Immature natural killer cell (primary cell): ENCODE data around the gene NPHP1. TPM values are rescaled to one million over a fixed set of nuclear protein-coding genes. Genes with fewer than 3 reads are reported as not detected.
"Not testable (repeated sequence)": the region's sequence is repeated elsewhere in the genome, so short reads cannot be mapped to it uniquely, and the experiment has no call there.

Experiments
- DNase-seq, 3 donors: peaks; one replicate each; pipeline ENCODE4 v3.0.0; 2022; ENCODE audit warnings: mixed read lengths in 1 of 3
- H3K27ac Mint-ChIP-seq, 6 donors: one replicate each; pipeline ENCODE4 v1.8.0; 2020; ENCODE audit warnings: mixed read lengths in 6 of 6, mild to moderate bottlenecking in 5 of 6, inconsistent platforms in 4 of 6, moderate library complexity in 3 of 6
- H3K27me3 Mint-ChIP-seq, 3 donors: one replicate each; pipeline ENCODE4 v1.8.0; 2020 to 2021; ENCODE audit warnings: low read depth in 3 of 3, mild to moderate bottlenecking in 3 of 3, mixed read lengths in 3 of 3, moderate library complexity in 3 of 3, inconsistent platforms in 1 of 3
- H3K36me3 Mint-ChIP-seq, 3 donors: one replicate each; pipeline ENCODE4 v1.8.0; 2020; ENCODE audit warnings: mixed read lengths in 3 of 3, inconsistent platforms in 2 of 3, mild to moderate bottlenecking in 2 of 3
- H3K4me1 Mint-ChIP-seq, 2 donors: one replicate each; pipeline ENCODE4 v1.8.0; 2020; ENCODE audit warnings: inconsistent platforms in 2 of 2, mild to moderate bottlenecking in 2 of 2, mixed read lengths in 2 of 2, moderate library complexity in 1 of 2
- H3K4me3 Mint-ChIP-seq, 5 donors: one replicate each; pipeline ENCODE4 v1.8.0; 2020; ENCODE audit warnings: mild to moderate bottlenecking in 5 of 5, mixed read lengths in 5 of 5, inconsistent platforms in 3 of 5, moderate library complexity in 3 of 5
- H3K9me3 Mint-ChIP-seq, 6 donors: one replicate each; pipeline ENCODE4 v1.8.0; 2020; ENCODE audit warnings: mild to moderate bottlenecking in 6 of 6, mixed read lengths in 6 of 6, inconsistent platforms in 4 of 6, moderate library complexity in 3 of 6
- polyA plus RNA-seq, 3 donors: library from polyadenylated mRNA; unstranded; fragments of 300-500 nt; fragmentation: Illumina TruSeq; gene quantifications; one replicate each; pipeline ENCODE4 v1.2.3, GENCODE V29; 2021

Gene NPHP1
- polyA plus RNA-seq, 3 donors from 2014 or later: not detected

DNA sequence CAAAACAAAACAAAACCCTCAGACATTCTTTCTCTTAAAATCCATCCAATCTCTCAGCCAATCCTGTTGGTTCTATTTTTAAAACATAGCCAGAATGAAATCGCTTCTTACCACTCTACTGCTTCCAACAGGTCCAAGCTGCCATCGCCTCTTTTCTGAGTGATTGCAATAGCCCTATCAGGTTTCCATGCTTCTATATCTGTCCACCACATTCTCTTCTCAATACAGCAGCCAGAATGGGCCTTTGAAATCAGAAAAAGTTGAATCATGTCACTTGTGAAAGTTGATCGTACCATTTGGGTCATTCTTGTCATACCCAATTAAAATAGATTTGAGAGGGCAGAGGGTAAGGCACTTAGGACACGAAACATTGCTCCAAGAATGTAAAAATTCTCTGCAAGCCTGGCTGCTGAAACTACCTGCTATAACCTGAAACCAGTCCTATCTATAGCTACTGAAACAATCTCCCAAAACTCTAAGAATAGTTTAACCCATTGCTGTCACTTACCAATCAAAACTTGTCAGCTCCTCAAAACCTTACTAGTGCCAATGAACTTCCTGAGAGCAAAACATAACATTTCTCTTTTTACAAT is 10.8 kb upstream of the NPHP1 start:
- Mint-ChIP-seq H3K4me3 (no peak overlapping the region), H3K27ac (no peak overlapping the region), H3K4me1 (peaks cover 11 to 18% of the 10 kb centered on the region in 2 donors), H3K27me3 (peaks cover 14 to 48% (median 27%) of the 10 kb centered on the region in 3 donors), H3K36me3 (no peaks in the 10 kb centered on the region), H3K9me3 (peaks cover 0 to 2% (median 0%) of the 10 kb centered on the region in 6 donors)
- no peak for DNase-seq

- H3K9me3 Mint-ChIP-seq: peaks cover 0 to 2% (median 0%) of the 10 kb centered on the region in 6 donors
- H3K4me1 Mint-ChIP-seq: peaks cover 11 to 20% of the 10 kb centered on the region in 2 donors
- no peak for DNase-seq
- no peak overlapping the region for H3K27ac Mint-ChIP-seq
- H3K4me3 Mint-ChIP-seq: no peak overlapping the region
- H3K27me3 Mint-ChIP-seq: peaks cover 14 to 48% (median 27%) of the 10 kb centered on the region in 3 donors
- H3K36me3 Mint-ChIP-seq: peaks cover 0 to under 1% (median 0%) of the 10 kb centered on the region in 3 donors
These were observed 10.3 kb upstream of the NPHP1 start for GRCh38 chr2:110215091-110215490.

DNA sequence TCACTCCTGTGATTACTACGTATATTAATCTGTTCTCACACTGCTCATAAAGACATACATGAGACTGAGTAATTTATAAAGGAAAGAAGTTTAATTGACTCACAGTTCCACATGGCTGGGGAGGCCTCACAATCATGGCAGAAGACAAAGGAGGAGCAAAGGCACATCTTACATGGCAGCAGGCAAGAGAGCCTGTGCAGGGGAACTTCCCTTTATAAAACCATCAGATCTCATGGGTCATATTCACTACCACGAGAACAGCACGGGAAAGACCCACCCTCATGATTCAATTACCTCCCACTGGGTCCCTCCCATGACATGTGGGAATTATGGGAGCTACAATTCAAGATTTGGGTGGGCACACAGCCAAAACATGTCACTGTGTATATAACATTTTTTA is 8.7 kb upstream of the NPHP1 start:
- Mint-ChIP-seq H3K27me3 (peaks cover 10 to 48% (median 21%) of the 10 kb centered on the region in 3 donors), H3K4me1 (peaks cover 11 to 26% of the 10 kb centered on the region in 2 donors), H3K4me3 (peak overlapping the region in 4 of 5 donors; percentile 15 to 53 (median 44)), H3K36me3 (peaks cover 0 to 11% (median 0%) of the 10 kb centered on the region in 3 donors)
- not testable (repeated sequence) for H3K27ac Mint-ChIP-seq, DNase-seq, H3K9me3 Mint-ChIP-seq

GRCh38 chr2:110211938-110212858 is 7.4 kb upstream of the NPHP1 start, which contains the start of gene MTLN:
MTLN (minus strand) TSS chr2:110212547; CDS start chr2:110212525, 22 bp downstream.
- Mint-ChIP-seq H3K36me3 (peaks cover 0 to 11% (median 0%) of the 10 kb centered on the region in 3 donors), H3K27me3 (peaks cover 5 to 43% (median 21%) of the 10 kb centered on the region in 3 donors), H3K4me3 (peak within 1 kb of the TSS; percentile 87 to 96 (median 94)), H3K9me3 (peaks cover 0 to 2% (median 0%) of the 10 kb centered on the region in 6 donors), H3K27ac (peak within 1 kb of the TSS; percentile 86 to 95 (median 90)), H3K4me1 (peaks cover 11 to 26% of the 10 kb centered on the region in 2 donors)
- DNase-seq: peak; percentile 75 to 77 (median 76)

DNA sequence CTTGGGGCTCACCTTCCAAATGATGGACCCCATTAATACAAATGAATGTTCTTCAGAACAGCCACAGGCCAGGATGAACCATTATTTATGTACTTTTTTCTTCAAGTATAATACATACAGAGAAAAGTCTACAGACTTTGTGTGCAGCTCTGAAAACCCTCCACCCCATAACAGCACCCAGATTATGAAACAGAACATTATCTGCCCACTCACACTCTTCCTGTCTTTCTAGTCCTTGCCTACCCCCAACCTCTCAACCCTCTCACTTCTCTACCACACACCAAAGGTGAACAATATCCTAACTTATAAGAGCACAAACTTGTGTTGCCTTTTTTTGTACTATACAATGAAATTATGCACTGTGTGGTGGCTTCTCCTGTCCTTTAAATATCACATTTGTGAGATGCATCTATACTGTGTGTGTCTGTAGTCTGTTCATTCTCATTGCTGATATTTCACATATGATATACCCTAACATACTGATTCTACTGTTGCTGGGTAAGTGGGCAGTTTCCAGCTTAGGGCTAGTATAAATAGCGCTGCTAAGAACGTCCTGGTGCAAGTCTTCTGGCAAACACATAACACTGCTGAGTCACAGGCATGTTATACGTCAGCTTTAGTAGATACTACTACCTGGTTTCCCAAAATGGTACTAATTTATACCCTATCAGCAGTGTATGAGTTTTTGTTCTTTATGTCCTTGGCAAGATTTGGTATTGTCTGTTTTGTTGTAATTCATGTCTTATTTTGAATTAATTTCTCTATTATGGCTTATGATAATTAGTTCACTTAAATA is 1.0 kb upstream of the NPHP1 start:
- Mint-ChIP-seq H3K9me3 (no peaks in the 10 kb centered on the region), H3K4me3 (peak overlapping the region; percentile 78 to 95 (median 89))

GRCh38 chr2:110198016-110198415 is 6.8 kb downstream of the NPHP1 start:
- Mint-ChIP-seq H3K36me3 (no peaks in the 10 kb centered on the region), H3K9me3 (no peaks in the 10 kb centered on the region), H3K27ac (no peak overlapping the region), H3K4me1 (no peaks in the 10 kb centered on the region), H3K27me3 (peaks cover 2 to 15% (median 2%) of the 10 kb centered on the region in 3 donors), H3K4me3 (no peak overlapping the region)
- DNase-seq: no peak

More for the DNA sequence above, 1.0 kb upstream of the NPHP1 start:
- Mint-ChIP-seq H3K4me1 (peaks cover 13 to 30% of the 10 kb centered on the region in 2 donors), H3K27ac (peak overlapping the region in 5 of 6 donors; percentile 52 to 95 (median 60)), H3K36me3 (peaks cover 0 to 11% (median 0%) of the 10 kb centered on the region in 3 donors), H3K27me3 (peaks cover 7 to 19% (median 15%) of the 10 kb centered on the region in 3 donors)
- DNase-seq: no peak

- no peak for DNase-seq
- Mint-ChIP-seq H3K36me3 (no peaks in the 10 kb centered on the region), H3K9me3 (no peaks in the 10 kb centered on the region), H3K4me3 (no peak overlapping the region), H3K27ac (no peak overlapping the region), H3K4me1 (no peaks in the 10 kb centered on the region), H3K27me3 (peaks cover 2 to 15% (median 2%) of the 10 kb centered on the region in 3 donors)
These were observed 7.4 kb downstream of the NPHP1 start for GRCh38 chr2:110197452-110197851.

DNA sequence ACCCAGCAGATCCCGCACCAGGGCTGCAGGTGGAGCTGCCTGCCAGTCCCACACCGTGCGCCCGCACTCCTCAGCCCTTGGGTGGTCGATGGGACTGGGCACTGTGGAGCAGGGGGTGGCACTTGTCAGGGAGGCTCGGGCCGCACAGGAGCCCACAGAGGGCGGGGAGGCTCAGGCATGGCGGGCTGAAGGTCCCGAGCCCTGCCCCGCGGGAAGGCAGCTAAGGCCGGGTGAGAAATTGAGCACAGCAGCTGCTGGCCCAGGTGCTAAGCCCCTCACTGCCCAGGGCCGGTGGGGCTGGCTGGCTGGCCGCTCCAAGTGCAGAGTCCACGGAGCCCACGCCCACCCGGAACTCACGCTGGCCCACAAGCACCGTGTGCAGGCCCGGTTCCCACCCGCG is 14.6 kb downstream of the NPHP1 start:
- not testable (repeated sequence) for H3K4me3 Mint-ChIP-seq, H3K4me1 Mint-ChIP-seq, DNase-seq, H3K36me3 Mint-ChIP-seq, H3K27me3 Mint-ChIP-seq, H3K27ac Mint-ChIP-seq, H3K9me3 Mint-ChIP-seq

GRCh38 chr2:110182449-110182848 is 22.4 kb downstream of the NPHP1 start:
- no peak for DNase-seq
- H3K4me3 Mint-ChIP-seq: no peak overlapping the region
- no peak overlapping the region for H3K27ac Mint-ChIP-seq
- H3K4me1 Mint-ChIP-seq: no peaks in the 10 kb centered on the region
- peaks cover 0 to 6% (median 0%) of the 10 kb centered on the region in 3 donors for H3K36me3 Mint-ChIP-seq
- peaks cover 2 to 22% (median 9%) of the 10 kb centered on the region in 6 donors for H3K9me3 Mint-ChIP-seq
- peaks cover 6 to 14% (median 11%) of the 10 kb centered on the region in 3 donors for H3K27me3 Mint-ChIP-seq

DNA sequence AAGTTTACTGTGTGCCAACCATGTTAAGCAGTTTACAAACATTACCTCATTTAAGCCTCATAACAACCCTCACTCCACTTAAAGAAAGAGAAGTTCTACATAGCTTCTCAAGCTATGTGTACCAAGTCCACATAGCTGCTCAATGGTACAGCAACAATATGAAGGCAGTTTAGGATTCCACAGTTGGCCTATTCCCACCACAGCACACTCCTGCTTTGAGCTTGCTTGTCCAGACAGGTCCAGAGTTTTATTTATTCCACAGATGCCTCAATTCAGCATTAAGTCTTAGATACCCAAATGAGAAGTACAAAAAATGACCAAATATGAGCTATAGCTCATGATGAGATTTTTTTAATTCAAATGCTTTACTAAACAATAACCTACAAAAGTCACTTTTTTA is 24.8 kb downstream of the NPHP1 start:
- Mint-ChIP-seq H3K4me1 (no peaks in the 10 kb centered on the region), H3K27ac (no peak overlapping the region), H3K27me3 (peaks cover 3 to 14% (median 11%) of the 10 kb centered on the region in 3 donors), H3K4me3 (no peak overlapping the region), H3K9me3 (peaks cover 2 to 22% (median 7%) of the 10 kb centered on the region in 6 donors), H3K36me3 (peaks cover 0 to 6% (median 0%) of the 10 kb centered on the region in 3 donors)
- DNase-seq: no peak

- Mint-ChIP-seq H3K4me1 (no peaks in the 10 kb centered on the region), H3K27me3 (peaks cover 0 to 6% (median 5%) of the 10 kb centered on the region in 3 donors), H3K36me3 (no peaks in the 10 kb centered on the region), H3K27ac (no peak overlapping the region), H3K4me3 (no peak overlapping the region), H3K9me3 (peaks cover 0 to 1% (median 0%) of the 10 kb centered on the region in 6 donors)
- no peak for DNase-seq
These were observed 31.3 kb downstream of the NPHP1 start for GRCh38 chr2:110173523-110173922.

- no peak overlapping the region for H3K27ac Mint-ChIP-seq
- peaks cover under 1 to 6% (median 1%) of the 10 kb centered on the region in 3 donors for H3K27me3 Mint-ChIP-seq
- H3K36me3 Mint-ChIP-seq: no peaks in the 10 kb centered on the region
- H3K4me3 Mint-ChIP-seq: no peak overlapping the region
- no peak for DNase-seq
- H3K9me3 Mint-ChIP-seq: no peaks in the 10 kb centered on the region
- H3K4me1 Mint-ChIP-seq: no peaks in the 10 kb centered on the region
These were observed 32.3 kb downstream of the NPHP1 start for GRCh38 chr2:110172506-110172905.

DNA sequence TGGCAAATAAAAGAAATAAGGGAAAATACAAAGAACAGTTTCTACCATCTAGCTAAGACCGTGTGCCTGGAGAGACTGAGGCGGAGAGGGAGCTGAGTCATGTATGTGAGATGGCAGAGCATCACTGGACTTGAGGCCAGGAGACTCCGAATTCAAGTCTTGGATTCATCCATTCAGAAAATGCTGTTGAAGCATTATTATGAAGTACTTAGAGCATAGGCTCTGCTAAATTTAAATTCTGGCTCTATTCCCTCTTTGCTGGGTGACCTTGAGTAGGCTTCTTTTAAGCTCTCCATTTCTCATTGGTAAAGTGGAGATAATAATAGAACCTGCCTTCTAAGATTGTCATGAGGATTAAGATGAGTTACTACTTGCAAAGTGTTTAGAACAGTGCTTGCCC is 34.7 kb downstream of the NPHP1 start:
- no peak for DNase-seq
- Mint-ChIP-seq H3K4me3 (no peak overlapping the region), H3K9me3 (no peaks in the 10 kb centered on the region), H3K36me3 (no peaks in the 10 kb centered on the region), H3K27me3 (peaks cover 1 to 6% (median 2%) of the 10 kb centered on the region in 3 donors), H3K27ac (no peak overlapping the region), H3K4me1 (no peaks in the 10 kb centered on the region)
